ENCODE data around the gene CHAC2.
"Not testable (repeated sequence)": the region's sequence is repeated elsewhere in the genome, so short reads cannot be mapped to it uniquely, and the experiment has no call there.

DNA sequence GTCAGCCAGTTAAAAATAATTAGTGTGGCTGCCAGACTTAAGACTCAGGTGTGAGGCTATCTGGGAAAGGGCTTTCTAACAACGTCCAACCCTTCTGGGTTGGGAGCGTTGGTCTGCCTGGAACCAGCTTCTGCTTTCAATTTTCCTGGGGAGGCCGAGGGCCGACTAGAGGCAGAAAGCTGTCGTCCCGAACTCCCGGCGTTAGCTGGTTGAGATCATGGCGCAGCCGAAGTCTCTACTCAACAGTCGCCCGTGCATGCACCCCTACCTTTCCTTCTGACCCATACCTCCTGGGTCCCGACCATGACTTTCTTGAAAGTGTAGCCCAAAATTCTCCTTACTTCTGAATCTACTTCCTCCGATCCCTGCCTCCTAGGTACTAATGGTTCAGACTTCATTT is 10.4 kb upstream of the CHAC2 start:
- not testable (repeated sequence) for TF ChIP-seq SUZ12 (IDR thresholded peaks at IDR 0.05); BHLHE40 (IDR thresholded peaks at IDR 0.05; ENCODE audit: borderline replicate concordance); SP1 (IDR thresholded peaks at IDR 0.05); LEF1 (IDR thresholded peaks at IDR 0.05; ENCODE audit: borderline replicate concordance); FOXK2 (IDR thresholded peaks at IDR 0.05); FOXA1 (IDR thresholded peaks at IDR 0.05)
